GM21381 (cell line): ENCODE results near the gene CCDC70.

Experiments used
- ATAC-seq: cut with Tn5 transposase; IDR thresholded peaks from one replicate; pipeline ENCODE4 v1.9.1; 2021; ENCODE audit warnings: mild to moderate bottlenecking, moderate library complexity; ENCODE audit not compliant: unreplicated experiment

CCDC70 gene

DNA sequence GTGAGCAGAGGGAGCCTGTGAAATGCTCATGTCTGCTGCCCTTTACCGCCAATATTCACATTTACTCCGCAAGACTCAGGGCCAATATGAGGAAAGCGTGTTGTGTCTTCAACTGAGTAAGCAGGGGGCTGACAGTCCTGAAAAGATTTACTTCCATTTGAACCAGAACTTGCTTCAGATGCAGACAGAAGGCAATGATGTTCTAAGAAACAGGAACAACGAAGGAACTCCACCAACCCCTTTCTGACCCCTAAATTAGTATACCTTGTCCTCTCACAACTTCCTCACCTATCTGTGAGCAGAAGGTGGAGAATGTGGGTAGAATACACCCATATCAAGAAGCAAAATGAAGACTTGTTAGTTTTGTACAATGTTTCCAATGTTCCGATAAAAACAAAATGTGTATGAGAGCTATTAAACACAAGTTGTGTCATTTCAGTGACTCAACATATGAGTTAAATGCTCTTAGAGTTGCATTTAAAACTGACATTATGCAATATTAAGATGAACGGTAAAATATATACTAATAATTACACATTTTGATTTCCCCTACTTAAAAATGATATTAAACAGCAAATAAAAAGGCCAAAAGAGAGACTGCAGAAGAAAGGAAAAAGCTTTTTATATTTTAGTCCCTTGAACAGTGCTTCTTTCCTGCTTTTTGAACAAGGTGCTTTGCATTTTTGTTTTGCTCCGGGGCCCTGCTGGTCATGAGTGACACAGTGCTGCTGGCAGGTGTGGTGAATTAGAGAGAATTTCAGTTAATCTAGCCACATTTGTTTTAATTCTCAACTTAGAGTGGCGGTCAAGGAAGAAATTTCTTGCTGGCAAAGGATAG, 32.8 kb upstream of the CCDC70 start:
- ATAC-seq: no peak

DNA sequence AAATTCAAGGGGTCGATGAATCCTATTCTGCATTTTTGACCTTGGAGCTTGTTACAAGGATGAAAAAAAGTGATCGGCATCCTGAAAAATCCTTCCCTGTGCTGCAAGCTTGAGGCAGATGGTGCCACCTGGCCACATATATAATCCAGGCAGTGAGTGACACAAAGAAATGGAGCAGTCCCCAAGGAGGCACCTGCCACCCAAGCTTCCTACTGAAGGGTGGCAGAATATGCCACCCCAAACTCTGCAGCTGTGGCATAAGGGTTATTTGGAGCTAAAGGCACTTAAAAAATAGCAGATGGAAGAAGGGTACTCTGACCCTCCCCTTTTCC, 32.2 kb upstream of the CCDC70 start:
- no peak for ATAC-seq

DNA sequence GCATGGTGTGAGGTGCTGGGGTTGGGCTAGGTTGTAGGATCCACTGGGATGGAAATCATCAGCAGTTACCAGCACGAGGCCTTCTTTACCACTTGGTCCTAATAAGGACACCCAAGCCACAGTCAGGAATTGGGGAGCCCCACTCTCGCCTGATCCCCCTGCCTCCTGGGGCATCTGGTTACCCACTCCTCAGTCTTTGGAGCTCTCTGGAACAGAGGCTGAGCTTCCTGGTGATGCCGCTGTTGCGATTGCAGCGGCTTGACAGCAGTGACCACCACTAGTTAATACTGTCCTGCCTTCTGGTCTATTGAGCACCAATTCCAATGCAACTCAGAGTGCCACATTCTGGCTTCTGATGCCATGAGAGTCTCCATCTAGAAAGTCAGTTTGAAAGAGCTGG, 30.2 kb upstream of the CCDC70 start:
- no peak for ATAC-seq

DNA sequence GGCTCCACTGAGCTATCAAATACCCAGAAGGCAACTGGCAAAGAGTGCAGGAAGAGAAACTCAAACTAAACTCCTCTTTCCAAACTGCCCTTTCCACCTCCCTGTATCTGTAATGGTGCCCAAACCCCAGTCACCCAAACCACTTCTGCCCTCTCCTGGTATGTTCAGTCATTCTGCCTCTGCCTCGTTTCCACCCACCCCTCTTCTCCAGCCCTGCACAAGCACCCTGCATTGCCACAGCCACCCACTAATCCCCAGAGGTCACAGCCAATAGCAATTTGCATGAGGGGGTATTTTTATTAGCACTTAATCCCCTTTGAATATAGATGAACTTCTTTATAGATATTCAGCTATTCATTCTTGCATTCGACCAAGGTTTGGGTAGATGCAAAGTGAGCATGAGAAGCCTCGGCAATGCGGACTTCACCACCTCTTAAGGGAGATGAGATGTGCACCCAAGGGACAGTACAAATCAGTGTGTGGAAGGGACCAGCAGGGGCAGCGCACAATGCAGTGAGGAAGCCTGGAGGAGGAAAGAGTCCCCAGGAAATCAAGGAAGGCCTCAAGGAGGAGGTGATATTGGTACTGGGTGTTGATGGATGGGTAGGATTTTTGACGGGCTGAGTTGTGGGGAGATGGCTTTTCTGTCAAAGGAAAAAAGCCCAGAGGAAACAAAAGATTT, 29.2 kb upstream of the CCDC70 start:
- ATAC-seq: peak; percentile 74

DNA sequence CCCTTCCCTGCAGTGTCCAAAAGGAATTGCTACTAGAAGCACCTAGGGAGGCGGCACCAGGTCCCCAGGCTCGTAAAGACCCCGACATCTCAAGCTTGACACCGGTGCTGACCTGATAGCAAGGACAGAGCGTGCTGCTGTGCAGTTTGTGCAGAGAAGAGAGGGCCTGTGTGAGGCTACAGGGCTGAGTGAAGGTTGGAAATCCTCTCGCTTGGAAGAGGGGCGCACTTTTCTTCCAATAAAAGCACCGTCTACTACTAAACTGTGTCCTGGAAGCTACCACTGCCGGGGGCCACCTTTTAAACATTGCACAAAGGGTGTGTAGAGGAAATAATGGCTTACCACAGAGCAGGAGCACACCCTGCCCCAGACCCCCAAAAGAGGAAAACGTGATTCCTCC, 27.8 kb upstream of the CCDC70 start:
- ATAC-seq: no peak

DNA sequence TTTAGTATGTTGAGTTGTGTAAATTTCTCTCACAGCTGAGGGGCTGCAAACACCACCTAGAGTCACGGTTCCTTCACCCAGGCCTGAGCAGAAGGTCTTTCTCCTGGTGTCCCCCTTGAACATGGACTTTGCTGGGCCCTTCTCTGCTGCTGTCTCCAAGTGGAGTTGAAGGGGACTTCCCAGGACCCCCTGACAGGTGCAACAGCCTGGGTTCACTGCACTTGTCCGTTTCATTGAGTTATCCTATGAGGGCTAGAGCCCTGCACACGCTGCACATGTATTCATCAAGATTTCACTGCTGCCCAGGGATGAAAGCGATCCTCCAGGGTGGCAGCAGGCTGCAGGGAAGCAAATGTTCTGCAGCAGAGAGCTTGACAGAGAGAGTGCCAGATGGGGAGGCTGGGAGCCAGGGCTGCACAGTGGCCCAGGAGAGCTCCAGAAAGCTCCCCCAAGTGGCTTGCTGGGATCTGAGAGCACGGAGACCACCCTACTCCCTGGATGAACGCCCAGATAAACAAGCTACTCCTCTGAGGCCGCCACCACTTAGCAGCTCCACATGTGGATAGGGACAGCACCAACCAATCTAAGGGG, 27.1 kb upstream of the CCDC70 start:
- ATAC-seq: no peak

DNA sequence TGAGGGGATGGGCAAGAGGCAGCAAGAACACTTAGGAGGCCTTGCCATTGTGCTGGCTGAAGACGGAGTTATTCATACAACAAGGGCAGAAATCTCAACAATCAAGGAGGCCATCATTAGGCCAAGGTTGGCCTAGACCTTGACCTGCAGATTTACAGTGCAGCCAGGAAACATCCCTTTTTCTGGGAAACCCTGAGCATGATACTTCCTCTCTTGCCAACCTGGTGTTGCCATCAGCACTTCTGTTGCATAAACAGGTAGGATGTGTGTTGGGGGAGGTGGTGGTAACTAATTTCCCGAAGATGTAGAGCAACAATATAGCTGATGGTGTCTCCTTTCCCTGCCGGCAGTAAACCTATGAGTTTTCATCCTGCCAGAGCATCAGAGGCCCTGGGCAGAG, 24.8 kb upstream of the CCDC70 start:
- ATAC-seq: no peak

DNA sequence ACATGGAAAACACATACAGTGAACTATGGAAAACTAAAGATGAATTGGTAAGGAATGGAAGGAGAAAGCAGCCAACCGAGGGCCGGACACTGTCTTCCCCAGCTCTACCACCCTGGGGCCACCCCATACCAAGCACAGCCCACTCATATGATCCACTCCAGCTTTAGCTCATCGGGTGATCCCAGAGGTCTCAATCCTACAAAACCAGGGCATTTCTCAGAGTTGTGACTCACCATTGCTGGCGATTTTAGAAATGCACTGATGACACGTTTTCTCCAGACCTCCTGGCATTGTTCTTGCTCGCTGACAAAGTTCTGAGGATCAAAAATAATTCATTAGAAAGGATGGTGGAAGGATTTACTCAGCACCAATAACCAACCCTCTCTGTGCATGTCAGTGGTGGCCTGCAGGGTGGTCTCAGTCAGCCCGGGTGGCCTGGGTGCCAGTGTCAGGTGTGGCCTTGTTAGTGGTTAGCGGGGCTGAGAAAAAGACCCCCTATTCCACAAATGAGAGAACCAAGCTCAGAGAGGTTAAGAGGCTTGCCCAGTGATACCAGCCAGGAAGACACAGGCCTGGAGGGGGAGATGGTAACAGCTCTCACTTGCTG, 23.4 kb upstream of the CCDC70 start:
- no peak for ATAC-seq

DNA sequence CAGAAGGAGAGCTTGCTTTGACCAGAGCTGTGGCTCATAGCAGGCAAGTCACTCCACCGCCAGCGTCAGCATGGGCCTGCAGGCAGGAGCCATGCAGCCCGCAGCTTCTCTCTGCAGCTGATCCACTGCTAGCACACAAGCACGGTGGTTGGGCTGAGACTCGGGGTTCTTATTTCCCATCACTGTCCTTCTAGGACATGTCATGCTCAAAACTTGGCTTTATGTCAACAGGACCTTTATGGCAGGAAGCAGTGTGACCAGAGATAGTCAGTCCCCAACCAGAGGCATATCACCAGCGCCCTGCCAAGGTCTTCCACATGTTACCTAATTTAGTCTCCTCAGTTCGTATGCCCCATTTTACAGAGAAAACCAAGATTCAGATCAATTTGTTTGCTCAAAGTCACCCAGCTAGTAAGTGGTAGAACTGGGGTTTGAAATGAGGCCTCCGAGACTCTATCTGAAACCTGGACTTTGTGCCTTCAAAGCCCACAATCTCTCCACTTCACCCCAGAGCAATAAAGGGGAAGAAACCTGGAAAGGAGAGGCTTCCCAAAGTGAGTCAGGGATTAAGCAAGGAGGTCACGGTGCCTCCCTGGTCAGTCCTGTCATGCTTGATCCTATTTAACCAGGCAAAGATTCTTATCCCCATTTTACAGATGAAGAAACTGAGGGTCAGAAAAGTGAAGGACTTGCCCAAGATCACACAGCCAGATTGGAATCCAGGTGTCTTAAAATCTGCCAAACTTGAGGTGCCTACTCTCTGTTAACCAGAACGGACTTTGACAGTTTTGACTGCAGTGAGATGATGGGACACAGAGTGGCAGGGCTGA, 21.8 kb upstream of the CCDC70 start:
- ATAC-seq: no peak

DNA sequence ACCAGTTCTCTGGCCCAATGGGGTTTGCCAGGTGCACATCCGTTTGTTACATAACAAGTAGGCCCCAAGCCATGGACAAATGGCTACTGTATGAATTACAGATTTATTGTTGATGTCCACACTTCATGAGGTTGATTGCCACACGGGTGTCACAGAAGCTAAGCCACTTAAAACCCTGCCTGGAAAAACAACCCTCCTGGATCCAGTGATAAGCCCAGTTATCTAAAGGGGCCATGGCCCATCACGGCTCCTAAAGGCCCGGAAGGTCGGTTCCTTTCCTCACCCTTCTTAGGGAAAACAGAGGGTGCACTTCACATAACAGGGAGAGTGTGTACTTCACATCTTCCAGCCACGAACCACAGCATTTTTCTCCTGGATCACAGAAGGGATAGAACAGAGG, 20.9 kb upstream of the CCDC70 start:
- no peak for ATAC-seq

DNA sequence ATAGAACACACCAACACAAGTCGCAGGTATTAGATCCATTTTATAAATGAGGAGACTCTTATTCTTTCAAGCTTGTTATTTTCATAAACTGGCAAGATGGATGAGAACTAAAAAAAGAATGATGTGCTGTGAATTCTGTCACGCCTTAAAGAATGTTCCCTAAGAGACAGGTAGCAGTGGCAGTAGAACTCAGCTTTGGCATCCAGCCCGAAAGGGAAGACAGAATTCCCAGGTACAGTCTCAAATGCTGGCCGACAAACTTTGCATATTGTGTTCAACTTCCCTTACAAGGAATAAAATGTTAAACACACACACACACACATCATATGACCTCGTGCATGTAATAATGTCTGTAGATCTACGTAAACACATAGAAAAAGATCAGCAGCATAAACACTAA, 20.0 kb upstream of the CCDC70 start:
- no peak for ATAC-seq

DNA sequence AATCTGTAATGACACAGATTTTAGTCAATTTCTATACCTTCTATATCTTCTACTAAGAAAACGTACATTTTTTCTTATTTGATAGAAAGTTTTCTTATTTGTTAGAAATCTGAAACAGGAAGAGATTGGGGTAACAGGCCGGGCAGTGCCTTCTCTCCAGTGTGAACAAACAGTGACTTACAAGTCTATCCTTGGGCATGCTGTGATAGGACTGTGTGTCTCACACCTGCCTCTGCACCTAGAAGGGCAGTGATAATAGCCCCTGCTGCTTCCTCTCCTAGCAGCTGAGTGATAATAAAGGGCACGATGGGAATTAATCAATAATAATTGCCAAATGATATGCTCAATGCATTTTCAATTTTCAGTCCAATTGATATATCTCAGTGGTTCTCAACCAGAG, 18.2 kb upstream of the CCDC70 start:
- no peak for ATAC-seq

DNA sequence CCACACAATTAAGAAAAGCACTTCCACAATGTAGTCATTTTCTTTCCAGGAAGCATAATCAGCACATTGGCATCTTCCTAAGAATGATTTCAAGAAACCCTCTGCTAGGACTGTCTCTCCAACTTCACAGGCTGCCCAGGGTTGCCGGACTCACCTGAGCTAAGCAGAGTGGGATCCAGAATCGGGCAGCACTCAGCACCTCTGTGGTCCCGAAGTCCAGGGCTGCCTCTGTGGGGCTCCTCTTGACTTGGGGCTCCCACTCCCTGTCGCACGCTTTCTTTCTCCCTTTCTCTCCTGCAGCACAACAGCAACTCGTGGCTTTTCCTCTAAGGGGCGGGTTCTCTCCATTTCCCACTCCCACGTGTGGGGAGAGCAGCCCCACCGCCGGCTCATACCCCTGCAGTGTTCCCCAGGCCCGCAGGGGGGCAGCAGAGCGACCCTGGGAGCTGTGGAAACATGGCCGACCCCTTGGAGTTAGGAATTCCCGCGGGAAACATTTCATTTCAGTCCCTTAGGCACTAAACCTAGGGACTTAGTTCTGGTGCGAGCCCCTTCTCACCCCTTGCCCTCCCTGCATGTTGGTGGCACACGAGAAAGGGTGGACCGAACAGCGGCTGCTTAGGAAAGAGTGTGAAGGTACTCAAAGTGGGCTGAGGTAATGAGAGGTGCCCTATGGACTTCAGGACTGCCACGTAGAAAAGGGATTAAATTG, 16.8 kb upstream of the CCDC70 start, which contains the start of gene TMEM272:
Gene TMEM272 (minus strand): TSS at position 316 of the 712 bp plus-strand sequence. CDS start 6,647 bp downstream, outside the sequence.
- no peak for ATAC-seq

DNA sequence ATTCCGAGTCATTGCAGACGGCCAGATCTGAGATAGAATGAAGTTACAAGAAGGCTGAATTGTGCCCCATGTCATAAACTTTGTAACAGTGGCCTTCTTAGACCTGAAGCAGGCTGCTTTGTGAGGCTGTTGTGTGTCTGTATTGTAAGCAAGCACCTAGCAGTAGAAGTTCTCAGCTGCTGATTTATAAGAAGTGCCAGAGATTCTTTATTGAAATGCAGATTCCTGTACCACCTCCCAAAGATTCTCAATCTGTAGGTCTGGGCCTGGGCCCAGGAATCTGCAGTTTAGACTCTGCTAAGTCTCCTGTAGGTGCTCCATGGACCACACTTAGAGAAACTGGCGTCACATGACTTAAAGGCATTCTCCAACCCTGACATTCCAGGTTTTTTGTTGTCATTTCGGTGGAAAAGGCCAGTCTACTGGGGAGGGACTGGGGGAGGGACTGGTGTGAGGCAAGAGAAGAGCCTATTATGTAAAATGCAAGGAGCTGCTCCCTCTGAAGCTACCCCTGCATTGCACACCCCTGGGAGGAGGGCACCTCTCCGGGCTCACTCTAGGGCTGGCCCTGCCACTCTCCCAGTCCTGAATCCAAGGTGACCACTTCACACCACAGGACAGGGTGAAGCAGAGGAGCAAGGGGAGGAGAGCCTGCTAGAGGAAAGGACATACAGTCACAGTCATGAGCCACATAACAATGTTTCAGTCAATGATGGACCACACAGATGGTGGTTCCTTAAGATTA, 16.0 kb upstream of the CCDC70 start:
- no peak for ATAC-seq

DNA sequence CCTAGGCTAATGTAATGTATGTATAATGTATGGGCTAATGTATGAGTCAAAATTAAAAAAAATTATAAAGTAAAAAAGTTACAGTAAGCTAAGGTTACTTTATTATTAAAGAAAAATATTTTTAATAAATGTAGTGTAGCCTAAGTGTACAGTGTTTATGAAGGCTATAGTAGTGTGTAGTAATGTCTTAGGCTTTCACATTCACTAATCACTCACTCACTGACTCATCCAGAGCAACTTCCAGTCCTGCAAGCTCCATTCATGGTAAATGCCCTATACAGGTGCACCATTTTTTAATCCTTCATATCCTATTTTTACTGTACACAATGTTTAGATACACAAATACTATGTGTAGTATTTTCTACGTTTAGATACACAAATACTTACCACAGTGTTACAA, 15.0 kb upstream of the CCDC70 start:
- ATAC-seq: no peak

DNA sequence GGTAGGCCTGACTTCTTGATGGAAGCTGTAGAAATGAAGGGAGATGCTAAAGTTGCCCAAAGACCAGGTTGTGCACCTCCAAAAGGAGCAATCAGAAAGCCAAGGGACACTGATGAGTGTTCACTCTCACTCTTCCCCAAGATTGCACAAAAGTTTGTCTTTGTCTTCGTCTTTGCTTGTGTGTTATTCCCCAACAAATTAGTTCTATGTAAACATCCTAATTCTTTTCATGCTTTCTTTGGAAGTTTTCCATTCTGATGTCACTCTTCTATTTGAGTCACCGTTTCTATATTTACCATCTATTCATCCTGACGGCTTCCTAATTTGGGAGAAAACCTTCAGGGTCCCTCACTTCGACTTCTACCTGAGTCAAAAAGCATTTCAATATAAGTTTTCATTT, 13.1 kb upstream of the CCDC70 start:
- no peak for ATAC-seq

DNA sequence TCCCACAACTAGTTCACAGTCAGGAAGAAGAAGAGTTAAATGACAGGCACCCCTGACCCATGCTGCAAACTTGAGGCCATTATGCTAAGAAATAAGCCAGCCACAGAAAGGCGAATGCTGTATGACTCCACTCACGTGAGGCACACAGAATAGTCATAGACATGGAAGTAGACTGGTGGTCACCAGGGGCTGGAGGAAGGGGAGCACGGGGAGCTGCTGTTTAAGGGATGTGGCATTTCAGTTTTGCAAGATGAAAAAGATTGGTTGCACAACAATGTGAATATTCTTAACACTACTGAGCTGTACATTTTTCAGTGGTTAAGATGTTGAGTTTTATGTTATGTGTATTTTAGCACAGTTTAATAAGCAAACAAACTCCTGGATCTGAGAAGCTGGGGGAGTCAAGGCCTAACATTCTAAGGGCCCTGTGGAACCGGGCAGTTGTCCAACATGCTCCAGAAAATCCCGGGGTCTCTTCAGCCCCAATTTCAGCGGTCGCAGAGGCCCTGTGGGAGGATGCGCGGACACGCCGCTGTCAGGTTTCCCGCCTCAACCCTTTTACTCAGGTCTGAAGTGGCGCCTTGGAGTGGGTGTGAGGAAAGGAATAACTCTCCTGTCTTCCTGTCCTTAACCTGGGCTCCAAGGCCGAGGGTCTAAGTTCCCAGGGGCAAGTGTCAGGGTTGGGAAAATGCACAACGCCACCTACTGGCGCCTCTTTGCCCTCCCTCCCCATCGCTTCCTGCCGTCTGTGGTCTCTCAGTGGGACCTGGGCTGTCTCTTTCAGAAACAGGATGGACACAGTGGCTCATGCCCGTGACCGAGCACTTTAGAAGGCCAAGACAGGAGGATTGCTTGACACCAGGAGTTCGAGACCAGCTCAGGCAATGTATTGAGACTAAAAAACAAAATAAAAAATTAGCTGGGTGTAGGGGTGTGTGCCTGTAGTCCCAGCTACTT, 12.3 kb upstream of the CCDC70 start:
- ATAC-seq: no peak

DNA sequence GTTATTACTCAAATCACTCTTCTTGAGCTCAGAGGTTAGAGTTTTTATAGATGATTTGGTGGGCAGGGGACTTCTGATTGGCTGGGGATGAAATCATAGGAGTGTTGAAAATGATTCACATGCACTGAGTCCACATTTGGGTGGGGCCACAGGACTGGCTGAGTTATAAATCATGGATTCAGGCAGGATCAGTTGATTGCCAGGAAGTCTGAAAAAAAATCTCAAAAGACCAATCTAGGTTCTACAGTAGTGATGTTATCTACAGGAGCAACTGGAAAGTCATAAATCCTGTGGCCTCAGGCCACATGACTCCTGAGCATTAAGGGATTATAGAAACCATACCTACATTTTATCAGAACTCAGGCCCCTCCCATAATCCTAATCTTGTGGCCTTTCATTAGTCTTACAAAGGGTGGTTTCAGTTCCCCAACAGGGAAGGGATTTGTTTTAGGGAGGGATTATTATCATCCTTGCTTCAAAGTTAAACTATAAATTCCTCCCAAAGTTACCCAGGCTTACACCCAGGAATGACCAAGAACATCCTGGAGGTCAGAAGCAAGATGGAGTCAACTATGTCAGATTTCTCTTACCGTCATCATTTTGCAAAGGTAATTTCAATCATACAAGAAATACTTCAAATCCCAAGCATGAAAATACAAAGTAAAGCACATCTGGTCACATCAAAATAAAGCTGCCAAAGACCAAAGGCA, 5.6 kb upstream of the CCDC70 start:
- ATAC-seq: no peak
